ENCODE data around the gene GCNT4. TPM values are rescaled to one million over a fixed set of nuclear protein-coding genes. Genes with fewer than 3 reads are reported as not detected.

GCNT4 gene
- total RNA-seq, 4 donors from 2014 or later: 1.1 to 2.8 (median 1.7) TPM

- no peak overlapping the region for H3K27ac ChIP-seq
- no peak for ATAC-seq
- H3K4me3 ChIP-seq: no peak overlapping the region
- in situ Hi-C loops (cut with MboI; ENCODE audit: low sequenced_read_pairs in 4 of 4) (no loop called here), intact Hi-C loops (cut with DNase I; ENCODE audit: low total_unique reads) (no loop called here)
- H3K36me3 ChIP-seq: no peaks in the 10 kb centered on the region
- no peak for DNase-seq
- H3K4me1 ChIP-seq: no peaks in the 10 kb centered on the region
- no peaks in the 10 kb centered on the region for H3K9me3 ChIP-seq
- no peaks in the 10 kb centered on the region for H3K27me3 ChIP-seq
- no peak for TF ChIP-seq POLR2A (IDR thresholded peaks at IDR 0.05)
- no peak for TF ChIP-seq CTCF (IDR thresholded peaks at IDR 0.05 in 4 of 5, conservative IDR thresholded peaks at IDR 0.05 in 1 of 5)
Measured at GRCh38 chr5:75023368-75024159, 28.8 kb downstream of the GCNT4 start.

DNA sequence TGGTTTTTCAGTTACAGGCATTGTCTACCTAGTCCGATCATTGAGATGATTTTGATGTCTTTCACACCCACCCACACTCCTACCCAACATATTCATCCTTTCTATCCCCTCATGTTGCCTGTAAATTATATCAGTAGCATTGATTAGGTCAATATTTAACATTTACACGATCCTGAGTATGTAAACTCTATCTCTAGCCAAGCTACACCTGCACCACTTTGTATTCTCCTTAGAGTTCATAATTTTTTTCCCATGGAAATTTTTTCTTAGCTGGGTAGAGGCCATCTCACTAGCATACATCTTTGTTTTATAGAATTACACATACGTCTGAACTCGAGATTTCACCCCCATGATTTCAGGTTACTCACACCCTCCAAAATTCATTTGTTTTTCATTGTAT, 30.6 kb downstream of the GCNT4 start:
- in situ Hi-C loops (cut with MboI; ENCODE audit: low sequenced_read_pairs in 4 of 4): no loop called here
- Histone ChIP-seq H3K27ac (no peak overlapping the region), H3K27me3 (no peaks in the 10 kb centered on the region), H3K4me3 (no peak overlapping the region), H3K36me3 (no peaks in the 10 kb centered on the region), H3K9me3 (no peaks in the 10 kb centered on the region), H3K4me1 (no peaks in the 10 kb centered on the region)
- DNase-seq (no peak), ATAC-seq (no peak)
- TF ChIP-seq POLR2A (IDR thresholded peaks at IDR 0.05) (no peak), CTCF (IDR thresholded peaks at IDR 0.05 in 4 of 5, conservative IDR thresholded peaks at IDR 0.05 in 1 of 5) (no peak)
- intact Hi-C loops (cut with DNase I; ENCODE audit: low total_unique reads): no loop called here

DNA sequence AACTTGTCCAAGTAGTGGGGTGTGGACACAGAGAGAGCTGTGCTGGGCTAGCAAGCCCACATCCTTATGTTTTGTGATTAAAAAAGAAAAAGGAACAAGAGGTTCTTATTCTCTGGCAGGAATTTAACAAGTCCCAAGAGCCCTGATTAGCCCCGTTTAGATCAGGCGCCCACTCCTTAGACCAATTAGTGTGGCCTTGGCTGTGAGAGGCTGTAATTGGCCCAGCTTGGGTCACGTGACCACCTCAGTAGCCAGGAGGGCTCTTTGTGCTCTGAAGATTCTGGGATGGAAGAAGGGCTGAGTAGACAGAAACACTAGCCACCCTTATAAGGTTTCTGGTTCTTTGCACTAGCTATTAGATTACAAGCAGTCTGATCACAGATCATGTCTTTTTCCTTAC, 31.1 kb downstream of the GCNT4 start:
- ATAC-seq: no peak
- Histone ChIP-seq H3K4me1 (no peaks in the 10 kb centered on the region), H3K27me3 (no peaks in the 10 kb centered on the region), H3K27ac (no peak overlapping the region), H3K36me3 (no peaks in the 10 kb centered on the region), H3K4me3 (no peak overlapping the region), H3K9me3 (no peaks in the 10 kb centered on the region)
- TF ChIP-seq CTCF (IDR thresholded peaks at IDR 0.05 in 4 of 5, conservative IDR thresholded peaks at IDR 0.05 in 1 of 5) (no peak), POLR2A (IDR thresholded peaks at IDR 0.05) (no peak)
- DNase-seq: no peak
- in situ Hi-C loops (cut with MboI; ENCODE audit: low sequenced_read_pairs in 4 of 4): no loop called here
- intact Hi-C loops (cut with DNase I; ENCODE audit: low total_unique reads): no loop called here

DNA sequence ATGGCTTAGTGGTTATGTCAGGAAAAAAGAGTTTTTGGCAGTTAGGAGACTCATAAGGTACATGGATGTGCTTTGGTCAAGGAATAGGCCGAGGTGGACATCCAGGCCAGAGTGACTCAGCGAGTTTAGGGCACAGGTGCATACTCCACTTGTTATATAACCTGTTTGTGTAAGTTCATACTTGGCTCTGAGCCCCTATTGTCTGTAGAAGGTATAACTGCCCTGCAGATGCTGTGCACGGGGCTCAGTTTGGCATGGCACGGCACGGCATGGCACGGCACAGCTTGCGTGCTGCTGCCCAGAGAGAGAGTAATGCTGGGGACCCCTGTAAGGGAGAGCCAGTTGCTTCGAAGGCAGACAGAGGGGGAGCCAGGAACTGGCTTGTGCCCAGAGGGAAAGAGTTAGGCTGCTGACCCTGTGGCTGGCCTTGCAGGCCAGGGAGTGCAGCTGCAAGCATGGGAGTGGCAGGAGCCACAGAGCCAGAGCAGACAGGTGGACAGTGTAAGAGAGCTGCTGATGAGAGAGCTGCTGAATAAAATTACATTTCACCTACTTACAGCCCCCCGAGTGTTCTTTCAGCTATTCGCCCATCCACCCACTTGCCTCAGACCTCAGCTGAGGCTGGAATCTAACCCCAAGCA, 32.2 kb downstream of the GCNT4 start:
- in situ Hi-C loops (cut with MboI; ENCODE audit: low sequenced_read_pairs in 4 of 4): no loop called here
- H3K36me3 ChIP-seq: no peaks in the 10 kb centered on the region
- ATAC-seq (no peak), DNase-seq (no peak)
- intact Hi-C loops (cut with DNase I; ENCODE audit: low total_unique reads): no loop called here
- no peak for TF ChIP-seq CTCF (IDR thresholded peaks at IDR 0.05 in 4 of 5, conservative IDR thresholded peaks at IDR 0.05 in 1 of 5)
- TF ChIP-seq POLR2A (IDR thresholded peaks at IDR 0.05): no peak
- no peak overlapping the region for H3K4me3 ChIP-seq
- no peaks in the 10 kb centered on the region for H3K27me3 ChIP-seq
- no peaks in the 10 kb centered on the region for H3K4me1 ChIP-seq
- no peaks in the 10 kb centered on the region for H3K9me3 ChIP-seq
- no peak overlapping the region for H3K27ac ChIP-seq

Data from gastrocnemius medialis (tissue), 4 donors.